WI38 (cell line): Measurements from ENCODE around the gene MMP17.
"Not testable (repeated sequence)": the region's sequence is repeated elsewhere in the genome, so short reads cannot be mapped to it uniquely, and the experiment has no call there.

Source experiments
- H3K4me3 ChIP-seq: 2 replicates; pipeline ENCODE4 v1.5.1; 2011; ENCODE audit warnings: low read depth, mild to moderate bottlenecking, control low read depth, low read length
- CTCF ChIP-seq: IDR thresholded peaks from 2 replicates; pipeline ENCODE4 v1.5.1; 2012; ENCODE audit warnings: low read depth, mild to moderate bottlenecking, control low read depth, low read length

Gene MMP17

GRCh38 chr12:131882804-131883520, 54.8 kb downstream of the MMP17 start:
- H3K4me3 ChIP-seq: no peak overlapping the region
- no peak for TF ChIP-seq CTCF

GRCh38 chr12:131883521-131883900, 55.3 kb downstream of the MMP17 start:
- H3K4me3 ChIP-seq: no peak overlapping the region
- no peak for TF ChIP-seq CTCF

GRCh38 chr12:131885076-131885475, 56.9 kb downstream of the MMP17 start:
- not testable (repeated sequence) for H3K4me3 ChIP-seq

- TF ChIP-seq CTCF: no peak
- no peak overlapping the region for H3K4me3 ChIP-seq
These were observed 57.4 kb downstream of the MMP17 start for GRCh38 chr12:131885543-131886057.

- not testable (repeated sequence) for H3K4me3 ChIP-seq
These were observed 63.5 kb downstream of the MMP17 start for GRCh38 chr12:131891722-131892121.

- TF ChIP-seq CTCF: no peak
- H3K4me3 ChIP-seq: no peak overlapping the region
These were observed 64.8 kb downstream of the MMP17 start for GRCh38 chr12:131892711-131893604.

- no peak for TF ChIP-seq CTCF
- H3K4me3 ChIP-seq: no peak overlapping the region
These were observed 65.6 kb downstream of the MMP17 start for GRCh38 chr12:131893605-131894312.

GRCh38 chr12:131894313-131894860, 66.2 kb downstream of the MMP17 start, which contains the start of gene ULK1:
TSS of gene ULK1 (plus strand) at chr12:131894622. CDS start at chr12:131895002, 380 bp downstream.
- TF ChIP-seq CTCF: no peak
- H3K4me3 ChIP-seq: peak within 1 kb of the TSS; percentile 68
